Naive thymus-derived CD4-positive, alpha-beta T cell (primary cell): ENCODE results near the gene AP5B1. TPM values are rescaled to one million over a fixed set of nuclear protein-coding genes. Genes with fewer than 3 reads are reported as not detected.

Experiments used
- ATAC-seq: fragments of 150-1000 bp; cut with Tn5 transposase; 2 replicates; pipeline ENCODE4 v1.10.0; 2021; ENCODE audit warnings: mild to moderate bottlenecking, moderate library complexity
- CTCF ChIA-PET: fragments of 350-600 bp; sonication (Branson Sonifier 250); formaldehyde crosslinking; loops from one replicate; lab custom pipeline; 2021; ENCODE audit warnings: antibody characterized with exemption; lab: Charles Lee
- POLR2A ChIA-PET: fragments of 350-600 bp; sonication (Branson Sonifier 250); formaldehyde crosslinking; loops from one replicate; lab custom pipeline; 2021; ENCODE audit warnings: antibody characterized with exemption, inconsistent platforms; lab: Charles Lee
- DNase-seq, 9 donors: peaks; one replicate each; pipeline versions ENCODE4 v3.0.0 to v3.0.0-alpha.2; 2020 to 2022; ENCODE audit warnings: mixed read lengths in 1 of 9
- H3K27ac ChIP-seq: one replicate; pipeline ENCODE4 v1.7.0; 2013; ENCODE audit warnings: mild to moderate bottlenecking, low read depth, low read length, moderate library complexity
- H3K27me3 ChIP-seq, 2 donors: one replicate each; pipeline ENCODE4 v1.7.0; 2013; ENCODE audit warnings: low read length in 2 of 2, mild to moderate bottlenecking in 2 of 2, moderate library complexity in 2 of 2; ENCODE audit not compliant: control insufficient read depth in 2 of 2, insufficient read depth in 2 of 2
- H3K36me3 ChIP-seq, 3 experiments: 1 replicate in 2 of 3; 2 replicates in 1 of 3; pipeline ENCODE4 v1.7.0; 2013; ENCODE audit warnings: low read length in 3 of 3, mild to moderate bottlenecking in 3 of 3, moderate library complexity in 1 of 3; ENCODE audit not compliant: insufficient read depth in 3 of 3, control insufficient read depth in 2 of 3
- H3K4me1 ChIP-seq, 2 donors: one replicate each; pipeline ENCODE4 v1.7.0; 2013; ENCODE audit warnings: low read length in 2 of 2, mild to moderate bottlenecking in 2 of 2, moderate library complexity in 1 of 2; ENCODE audit not compliant: control insufficient read depth in 2 of 2, insufficient read depth in 2 of 2
- H3K4me3 ChIP-seq: 2 replicates; pipeline ENCODE4 v1.7.0; 2013; ENCODE audit warnings: mild to moderate bottlenecking, low read length
- H3K9me3 ChIP-seq, 3 experiments: 1 replicate in 2 of 3; 2 replicates in 1 of 3; pipeline ENCODE4 v1.7.0; 2013; ENCODE audit warnings: low read length in 3 of 3; ENCODE audit not compliant: control insufficient read depth in 2 of 3
- H3K27ac Mint-ChIP-seq, 9 donors: one replicate each; pipeline ENCODE4 v1.8.0; 2020 to 2022; ENCODE audit warnings: mixed read lengths in 9 of 9, mild to moderate bottlenecking in 8 of 9, moderate library complexity in 5 of 9, inconsistent platforms in 2 of 9
- H3K27me3 Mint-ChIP-seq, 5 donors: one replicate each; pipeline ENCODE4 v1.8.0; 2021 to 2022; ENCODE audit warnings: mixed read lengths in 5 of 5, mild to moderate bottlenecking in 1 of 5
- H3K36me3 Mint-ChIP-seq, 5 donors: one replicate each; pipeline ENCODE4 v1.8.0; 2020 to 2022; ENCODE audit warnings: mixed read lengths in 5 of 5, mild to moderate bottlenecking in 3 of 5, inconsistent platforms in 1 of 5
- H3K4me1 Mint-ChIP-seq, 7 donors: one replicate each; pipeline ENCODE4 v1.8.0; 2020 to 2022; ENCODE audit warnings: mixed read lengths in 7 of 7, mild to moderate bottlenecking in 3 of 7, inconsistent platforms in 1 of 7
- H3K4me3 Mint-ChIP-seq, 10 donors: one replicate each; pipeline ENCODE4 v1.8.0; 2020 to 2022; ENCODE audit warnings: mild to moderate bottlenecking in 10 of 10, mixed read lengths in 10 of 10, moderate library complexity in 6 of 10, inconsistent platforms in 2 of 10
- H3K9me3 Mint-ChIP-seq, 11 donors: one replicate each; pipeline ENCODE4 v1.8.0; 2020 to 2022; ENCODE audit warnings: mixed read lengths in 11 of 11, mild to moderate bottlenecking in 4 of 11, inconsistent platforms in 1 of 11, moderate library complexity in 1 of 11
- intact Hi-C, 2 donors: fragments of 100-400 bp; cut with micrococcal nuclease; formaldehyde crosslinking; loops; one replicate each; pipeline ENCODE4 v1.15.1; 2023
- polyA plus RNA-seq, 2 donors: library from polyadenylated mRNA; unstranded; fragments of 300-500 nt; fragmentation: Illumina TruSeq; gene quantifications; one replicate each; pipeline ENCODE4 v1.2.3, GENCODE V29; 2021
- total RNA-seq, 6 experiments: library from RNA in 5 of 6; stranded (reverse) in 5 of 6; gene quantifications; 1 replicate in 5 of 6; 2 replicates in 1 of 6; pipeline ENCODE4 v1.2.3 and lab custom pipeline; 2021 to 2026

Gene AP5B1
- total and polyA plus RNA-seq, 7 experiments from 2014 or later, result 8.8 to 31.0 (median 21.7) TPM

GRCh38 chr11:65811764-65812475 lies 31.1 kb upstream of the AP5B1 start:
- Histone ChIP-seq H3K27me3 (no peaks in the 10 kb centered on the region), H3K4me3 (no peak overlapping the region), H3K27ac (no peak overlapping the region), H3K36me3 (peaks cover 0 to 5% (median 0%) of the 10 kb centered on the region in 3 experiments), H3K4me1 (peaks cover 0 to under 1% of the 10 kb centered on the region in 2 donors), H3K9me3 (no peaks in the 10 kb centered on the region)
- Mint-ChIP-seq H3K27ac (peak overlapping the region in 1 of 9 donors; percentile 28), H3K27me3 (peaks cover 0 to 14% (median 0%) of the 10 kb centered on the region in 5 donors), H3K4me3 (no peak overlapping the region), H3K36me3 (peaks cover 0 to 8% (median 0%) of the 10 kb centered on the region in 5 donors), H3K9me3 (no peaks in the 10 kb centered on the region), H3K4me1 (peaks cover 5 to 15% (median 10%) of the 10 kb centered on the region in 7 donors)
- intact Hi-C loops, result no loop called here
- ATAC-seq (no peak), DNase-seq (no peak)
- POLR2A ChIA-PET, result interaction anchor here (0.6 kb wide), 1 partner anchor 11 kb away, joined by 3 read pairs; no protein-coding TSS in a partner anchor
- CTCF ChIA-PET, result interaction anchor here (0.7 to 1.1 kb wide), 2 partner anchors 178 to 708 kb away, joined by 3 read pairs; no protein-coding TSS in a partner anchor

- H3K4me3 Mint-ChIP-seq, result no peak overlapping the region
Measured at GRCh38 chr11:65810046-65810868, 29.5 kb upstream of the AP5B1 start.

GRCh38 chr11:65809496-65809895 lies 28.7 kb upstream of the AP5B1 start:
- no peaks in the 10 kb centered on the region for H3K27me3 ChIP-seq
- no peak for ATAC-seq

More at GRCh38 chr11:65810046-65810868, 29.5 kb upstream of the AP5B1 start:
- ATAC-seq, result peak; percentile 73
- Mint-ChIP-seq H3K36me3 (peaks cover 0 to 2% (median 0%) of the 10 kb centered on the region in 5 donors), H3K4me1 (peaks cover 0 to 8% (median 2%) of the 10 kb centered on the region in 7 donors), H3K9me3 (no peaks in the 10 kb centered on the region), H3K27ac (peak overlapping the region in 1 of 9 donors; percentile 59), H3K27me3 (peaks cover 0 to 15% (median 0%) of the 10 kb centered on the region in 5 donors)
- CTCF ChIA-PET, result interaction anchor here (0.5 to 1.5 kb wide), 4 partner anchors 30 to 245 kb away, joined by 3 to 4 read pairs (median 3); no protein-coding TSS in a partner anchor
- H3K9me3 ChIP-seq, result no peaks in the 10 kb centered on the region
- POLR2A ChIA-PET, result interaction anchor here (0.6 to 1.2 kb wide), 2 partner anchors 74 to 590 kb away, joined by 3 to 4 read pairs; no protein-coding TSS in a partner anchor
- intact Hi-C loops, result loop anchor here in 1 of 2 donors (1.0 kb wide), 3 partner anchors 74 to 235 kb away; no protein-coding TSS in a partner anchor
- H3K36me3 ChIP-seq, result peaks cover 0 to 4% (median 0%) of the 10 kb centered on the region in 3 experiments
- H3K4me1 ChIP-seq, result no peaks in the 10 kb centered on the region
- no peaks in the 10 kb centered on the region for H3K27me3 ChIP-seq
- H3K27ac ChIP-seq, result no peak overlapping the region
- DNase-seq, result peak in 3 of 9 donors; percentile 27 to 31 (median 29)
- no peak overlapping the region for H3K4me3 ChIP-seq

GRCh38 chr11:65808744-65809341 lies 28.1 kb upstream of the AP5B1 start:
- ChIA-PET CTCF (interaction anchor here (1.5 kb wide), 1 partner anchor 29 kb away, joined by 3 read pairs; no protein-coding TSS in a partner anchor), POLR2A (interaction anchor here (0.6 to 0.7 kb wide), 2 partner anchors 8 to 41 kb away, joined by 3 to 4 read pairs; no protein-coding TSS in a partner anchor)
- H3K4me3 Mint-ChIP-seq, result no peak overlapping the region
- H3K27ac Mint-ChIP-seq, result peak overlapping the region in 1 of 9 donors; percentile 42
- H3K4me3 ChIP-seq, result no peak overlapping the region
- no peaks in the 10 kb centered on the region for H3K4me1 ChIP-seq
- H3K27me3 ChIP-seq, result peaks cover 0 to under 1% of the 10 kb centered on the region in 2 donors
- ATAC-seq (no peak), DNase-seq (no peak)
- H3K4me1 Mint-ChIP-seq, result peaks cover 0 to 6% (median 0%) of the 10 kb centered on the region in 7 donors
- intact Hi-C loops, result no loop called here
- H3K9me3 Mint-ChIP-seq, result peaks cover 0 to 2% (median 0%) of the 10 kb centered on the region in 11 donors
- H3K36me3 Mint-ChIP-seq, result no peaks in the 10 kb centered on the region
- H3K36me3 ChIP-seq, result no peaks in the 10 kb centered on the region
- H3K27ac ChIP-seq, result no peak overlapping the region
- H3K27me3 Mint-ChIP-seq, result peaks cover 0 to 20% (median 8%) of the 10 kb centered on the region in 5 donors
- H3K9me3 ChIP-seq, result no peaks in the 10 kb centered on the region

More at GRCh38 chr11:65809496-65809895, 28.7 kb upstream of the AP5B1 start:
- Histone ChIP-seq H3K4me3 (no peak overlapping the region), H3K4me1 (no peaks in the 10 kb centered on the region), H3K36me3 (no peaks in the 10 kb centered on the region), H3K27ac (no peak overlapping the region), H3K9me3 (no peaks in the 10 kb centered on the region)
- CTCF ChIA-PET, result interaction anchor here (0.7 to 1.5 kb wide), 2 partner anchors 29 to 78 kb away, joined by 3 to 4 read pairs; no protein-coding TSS in a partner anchor
- peaks cover 0 to 16% (median 3%) of the 10 kb centered on the region in 5 donors for H3K27me3 Mint-ChIP-seq
- H3K27ac Mint-ChIP-seq, result no peak overlapping the region
- no peak overlapping the region for H3K4me3 Mint-ChIP-seq
- POLR2A ChIA-PET, result interaction anchor here (0.6 to 1.2 kb wide), 2 partner anchors 75 to 590 kb away, joined by 3 to 4 read pairs; no protein-coding TSS in a partner anchor
- peaks cover 0 to 8% (median under 1%) of the 10 kb centered on the region in 7 donors for H3K4me1 Mint-ChIP-seq
- intact Hi-C loops, result no loop called here
- H3K9me3 Mint-ChIP-seq, result no peaks in the 10 kb centered on the region
- no peak for DNase-seq
- peaks cover 0 to under 1% (median 0%) of the 10 kb centered on the region in 5 donors for H3K36me3 Mint-ChIP-seq

GRCh38 chr11:65806979-65807378 lies 26.2 kb upstream of the AP5B1 start:
- no peak overlapping the region for H3K27ac Mint-ChIP-seq
- Histone ChIP-seq H3K27me3 (peaks cover 0 to 9% of the 10 kb centered on the region in 2 donors), H3K9me3 (no peaks in the 10 kb centered on the region), H3K4me1 (no peaks in the 10 kb centered on the region), H3K27ac (no peak overlapping the region), H3K36me3 (no peaks in the 10 kb centered on the region), H3K4me3 (no peak overlapping the region)
- peaks cover 0 to 5% (median 0%) of the 10 kb centered on the region in 7 donors for H3K4me1 Mint-ChIP-seq
- DNase-seq (no peak), ATAC-seq (no peak)
- peaks cover 0 to 2% (median 0%) of the 10 kb centered on the region in 11 donors for H3K9me3 Mint-ChIP-seq
- H3K27me3 Mint-ChIP-seq, result peaks cover 8 to 29% (median 18%) of the 10 kb centered on the region in 5 donors
- ChIA-PET POLR2A (no interaction called here), CTCF (interaction anchor here (0.6 to 1.3 kb wide), 2 partner anchors 10 to 95 kb away, joined by 3 read pairs; no protein-coding TSS in a partner anchor)
- intact Hi-C loops, result no loop called here
- no peak overlapping the region for H3K4me3 Mint-ChIP-seq
- no peaks in the 10 kb centered on the region for H3K36me3 Mint-ChIP-seq
